HG02884 (cell line): ENCODE measurements around the gene ANXA4.

Source experiments
- ATAC-seq: cut with Tn5 transposase; IDR thresholded peaks from one replicate; pipeline ENCODE4 v1.9.1; 2021; ENCODE audit warnings: mild to moderate bottlenecking, moderate library complexity; ENCODE audit not compliant: unreplicated experiment

Gene ANXA4

GRCh38 chr2:69774984-69775982 lies 33.3 kb downstream of the ANXA4 start:
- no peak for ATAC-seq

- ATAC-seq = no peak
These were observed 35.2 kb downstream of the ANXA4 start for GRCh38 chr2:69776886-69777785.

- no peak for ATAC-seq
These were observed 35.8 kb downstream of the ANXA4 start for GRCh38 chr2:69777786-69778105.

GRCh38 chr2:69779258-69780001 lies 37.5 kb downstream of the ANXA4 start:
- no peak for ATAC-seq

GRCh38 chr2:69780921-69781320 lies 39.0 kb downstream of the ANXA4 start:
- no peak for ATAC-seq

GRCh38 chr2:69781321-69782248 lies 39.7 kb downstream of the ANXA4 start:
- no peak for ATAC-seq

- no peak for ATAC-seq
These were observed 42.3 kb downstream of the ANXA4 start for GRCh38 chr2:69784228-69784627.

GRCh38 chr2:69785358-69785757 lies 43.4 kb downstream of the ANXA4 start:
- no peak for ATAC-seq

- ATAC-seq = no peak
These were observed 44.2 kb downstream of the ANXA4 start for GRCh38 chr2:69786052-69786560.

- peak; percentile 44 for ATAC-seq
These were observed 47.3 kb downstream of the ANXA4 start for GRCh38 chr2:69789175-69789721.

- ATAC-seq = peak; percentile 48
These were observed 48.1 kb downstream of the ANXA4 start for GRCh38 chr2:69789772-69790600.

- no peak for ATAC-seq
These were observed 48.6 kb downstream of the ANXA4 start for GRCh38 chr2:69790601-69790959.

- no peak for ATAC-seq
These were observed 49.1 kb downstream of the ANXA4 start for GRCh38 chr2:69791045-69791444.

GRCh38 chr2:69796174-69796573 lies 54.2 kb downstream of the ANXA4 start:
- ATAC-seq = no peak

GRCh38 chr2:69797235-69797634 lies 55.3 kb downstream of the ANXA4 start:
- no peak for ATAC-seq

- no peak for ATAC-seq
These were observed 55.9 kb downstream of the ANXA4 start for GRCh38 chr2:69797836-69798289.

- peak; percentile 6 for ATAC-seq
These were observed 56.5 kb downstream of the ANXA4 start for GRCh38 chr2:69798290-69798908.

GRCh38 chr2:69798909-69799526 lies 57.1 kb downstream of the ANXA4 start:
- peak; percentile 45 for ATAC-seq
